Spleen (tissue), 3 donors: ENCODE measurements around the gene MTX3.

ENCODE experiments used
- POLR2A ChIP-seq, 3 donors: fragments of 450-650 bp; IDR thresholded peaks; one replicate each; pipeline ENCODE4 v1.5.1; 2017; ENCODE audit warnings: antibody characterized with exemption in 3 of 3, mild to moderate bottlenecking in 1 of 3
- POLR2AphosphoS5 ChIP-seq, 3 donors: sonication (generic); formaldehyde crosslinking; IDR thresholded peaks; one replicate each; pipeline ENCODE4 v1.5.1; 2017; ENCODE audit warnings: antibody characterized with exemption in 3 of 3

GRCh38 chr5:79938468-79938867 lies 52.6 kb downstream of the MTX3 start:
- TF ChIP-seq POLR2AphosphoS5 (IDR thresholded peaks at IDR 0.05): no peak
- no peak for TF ChIP-seq POLR2A (IDR thresholded peaks at IDR 0.05)
